ENCODE results near the gene MOGAT3.

MOGAT3 gene

GRCh38 chr7:101243646-101244374 lies 43.0 kb upstream of the MOGAT3 start:
- no CpG with 5 or more reads among the region's 28 CpGs for WGBS (ENCODE audit: extremely low coverage, insufficient coverage, low lambda C conversion rate)
- peaks cover 10% of the 10 kb centered on the region for H3K79me1 ChIP-seq (ENCODE audit: low read length)
- peak overlapping the region; percentile 32 for H3K4me3 ChIP-seq (ENCODE audit: low read length)
- DNase-seq, result no peak
- no peak overlapping the region for H3K23ac ChIP-seq (ENCODE audit: low read length)
- H3K4me1 ChIP-seq (ENCODE audit: control insufficient read depth, low read depth, low read length), result no peaks in the 10 kb centered on the region
- no peaks in the 10 kb centered on the region for H3K27me3 ChIP-seq (ENCODE audit: insufficient read depth, low read length, poor library complexity)
- no peak overlapping the region for H3K18ac ChIP-seq (ENCODE audit: low read length)
- no peak overlapping the region for H3K27ac ChIP-seq (ENCODE audit: low read depth, low read length)
- H3K4me2 ChIP-seq (ENCODE audit: low read length), result peak overlapping the region; percentile 99
- H3K56ac ChIP-seq (ENCODE audit: low read length), result peak overlapping the region; percentile 99
- no peak overlapping the region for H4K5ac ChIP-seq (ENCODE audit: low read length)
- peaks cover 2% of the 10 kb centered on the region for H3K79me2 ChIP-seq (ENCODE audit: control insufficient read depth, insufficient read depth, low read length)
- peak overlapping the region; percentile 100 for H3K9ac ChIP-seq (ENCODE audit: low read length)
- H4K8ac ChIP-seq (ENCODE audit: low read depth, low read length), result no peak overlapping the region
- H2BK5ac ChIP-seq (ENCODE audit: low read length), result peak overlapping the region; percentile 37
- H2BK120ac ChIP-seq (ENCODE audit: low read depth, low read length), result no peak overlapping the region
- H2AK5ac ChIP-seq (ENCODE audit: low read length), result no peak overlapping the region
- H3K36me3 ChIP-seq (ENCODE audit: control insufficient read depth, insufficient read depth, low read length), result peaks cover 2% of the 10 kb centered on the region
- H3K4ac ChIP-seq (ENCODE audit: low read depth, low read length), result no peak overlapping the region
- no peak overlapping the region for H2BK15ac ChIP-seq (replicated peaks; ENCODE audit: low read depth)

- Histone ChIP-seq H3K23ac (ENCODE audit: low read length) (no peak overlapping the region), H3K4me3 (ENCODE audit: low read length) (no peak overlapping the region), H2BK15ac (replicated peaks; ENCODE audit: low read depth) (no peak overlapping the region), H3K27me3 (ENCODE audit: insufficient read depth, low read length, poor library complexity) (no peaks in the 10 kb centered on the region), H2BK5ac (ENCODE audit: low read length) (no peak overlapping the region), H4K5ac (ENCODE audit: low read length) (no peak overlapping the region), H3K79me2 (ENCODE audit: control insufficient read depth, insufficient read depth, low read length) (peaks cover 2% of the 10 kb centered on the region), H3K9ac (ENCODE audit: low read length) (no peak overlapping the region), H3K56ac (ENCODE audit: low read length) (no peak overlapping the region), H2AK5ac (ENCODE audit: low read length) (no peak overlapping the region), H2BK120ac (ENCODE audit: low read depth, low read length) (no peak overlapping the region), H3K27ac (ENCODE audit: low read depth, low read length) (no peak overlapping the region), H3K18ac (ENCODE audit: low read length) (no peak overlapping the region), H3K79me1 (ENCODE audit: low read length) (peaks cover 4% of the 10 kb centered on the region), H3K4me1 (ENCODE audit: control insufficient read depth, low read depth, low read length) (no peaks in the 10 kb centered on the region), H3K4me2 (ENCODE audit: low read length) (no peak overlapping the region), H4K8ac (ENCODE audit: low read depth, low read length) (no peak overlapping the region), H3K4ac (ENCODE audit: low read depth, low read length) (no peak overlapping the region), H3K36me3 (ENCODE audit: control insufficient read depth, insufficient read depth, low read length) (no peaks in the 10 kb centered on the region)
- no peak for DNase-seq
- WGBS (ENCODE audit: extremely low coverage, insufficient coverage, low lambda C conversion rate), result no CpG with 5 or more reads among the region's 16 CpGs
These were observed 40.9 kb upstream of the MOGAT3 start for GRCh38 chr7:101241443-101242349.

- H3K4me1 ChIP-seq (ENCODE audit: control insufficient read depth, low read depth, low read length), result no peaks in the 10 kb centered on the region
These were observed 40.2 kb upstream of the MOGAT3 start for GRCh38 chr7:101241015-101241363.

GRCh38 chr7:101240226-101241014 lies 39.6 kb upstream of the MOGAT3 start:
- H3K4me1 ChIP-seq (ENCODE audit: control insufficient read depth, low read depth, low read length), result no peaks in the 10 kb centered on the region
- peaks cover 4% of the 10 kb centered on the region for H3K79me1 ChIP-seq (ENCODE audit: low read length)
- H4K8ac ChIP-seq (ENCODE audit: low read depth, low read length), result no peak overlapping the region
- no CpG with 5 or more reads among the region's 32 CpGs for WGBS (ENCODE audit: extremely low coverage, insufficient coverage, low lambda C conversion rate)
- H3K56ac ChIP-seq (ENCODE audit: low read length), result no peak overlapping the region
- no peak for DNase-seq
- no peak overlapping the region for H2BK5ac ChIP-seq (ENCODE audit: low read length)
- H3K27me3 ChIP-seq (ENCODE audit: insufficient read depth, low read length, poor library complexity), result no peaks in the 10 kb centered on the region
- no peak overlapping the region for H3K27ac ChIP-seq (ENCODE audit: low read depth, low read length)
- H3K23ac ChIP-seq (ENCODE audit: low read length), result no peak overlapping the region
- H2AK5ac ChIP-seq (ENCODE audit: low read length), result no peak overlapping the region
- H4K5ac ChIP-seq (ENCODE audit: low read length), result no peak overlapping the region
- H3K4ac ChIP-seq (ENCODE audit: low read depth, low read length), result no peak overlapping the region
- H2BK120ac ChIP-seq (ENCODE audit: low read depth, low read length), result no peak overlapping the region
- H3K4me3 ChIP-seq (ENCODE audit: low read length), result no peak overlapping the region
- H3K9ac ChIP-seq (ENCODE audit: low read length), result no peak overlapping the region
- no peaks in the 10 kb centered on the region for H3K36me3 ChIP-seq (ENCODE audit: control insufficient read depth, insufficient read depth, low read length)
- no peak overlapping the region for H2BK15ac ChIP-seq (replicated peaks; ENCODE audit: low read depth)
- H3K79me2 ChIP-seq (ENCODE audit: control insufficient read depth, insufficient read depth, low read length), result peaks cover 2% of the 10 kb centered on the region
- H3K4me2 ChIP-seq (ENCODE audit: low read length), result no peak overlapping the region
- H3K18ac ChIP-seq (ENCODE audit: low read length), result no peak overlapping the region

More at GRCh38 chr7:101241015-101241363, 40.2 kb upstream of the MOGAT3 start:
- Histone ChIP-seq H3K18ac (ENCODE audit: low read length) (no peak overlapping the region), H3K4me2 (ENCODE audit: low read length) (no peak overlapping the region), H3K9ac (ENCODE audit: low read length) (no peak overlapping the region), H4K5ac (ENCODE audit: low read length) (no peak overlapping the region), H3K23ac (ENCODE audit: low read length) (no peak overlapping the region), H3K36me3 (ENCODE audit: control insufficient read depth, insufficient read depth, low read length) (no peaks in the 10 kb centered on the region), H2BK5ac (ENCODE audit: low read length) (no peak overlapping the region), H2BK120ac (ENCODE audit: low read depth, low read length) (no peak overlapping the region), H3K56ac (ENCODE audit: low read length) (no peak overlapping the region), H2BK15ac (replicated peaks; ENCODE audit: low read depth) (no peak overlapping the region), H3K27ac (ENCODE audit: low read depth, low read length) (no peak overlapping the region), H3K4me3 (ENCODE audit: low read length) (no peak overlapping the region), H3K4ac (ENCODE audit: low read depth, low read length) (no peak overlapping the region), H2AK5ac (ENCODE audit: low read length) (no peak overlapping the region), H3K79me2 (ENCODE audit: control insufficient read depth, insufficient read depth, low read length) (peaks cover 2% of the 10 kb centered on the region), H3K27me3 (ENCODE audit: insufficient read depth, low read length, poor library complexity) (no peaks in the 10 kb centered on the region), H4K8ac (ENCODE audit: low read depth, low read length) (no peak overlapping the region), H3K79me1 (ENCODE audit: low read length) (peaks cover 4% of the 10 kb centered on the region)
- no CpG with 5 or more reads among the region's 12 CpGs for WGBS (ENCODE audit: extremely low coverage, insufficient coverage, low lambda C conversion rate)
- DNase-seq, result no peak

GRCh38 chr7:101239951-101240220 lies 39.0 kb upstream of the MOGAT3 start:
- Histone ChIP-seq H4K8ac (ENCODE audit: low read depth, low read length) (no peak overlapping the region), H3K23ac (ENCODE audit: low read length) (no peak overlapping the region), H2BK15ac (replicated peaks; ENCODE audit: low read depth) (no peak overlapping the region), H3K4ac (ENCODE audit: low read depth, low read length) (no peak overlapping the region), H3K79me2 (ENCODE audit: control insufficient read depth, insufficient read depth, low read length) (peaks cover 2% of the 10 kb centered on the region), H3K4me3 (ENCODE audit: low read length) (no peak overlapping the region), H3K27ac (ENCODE audit: low read depth, low read length) (no peak overlapping the region), H3K27me3 (ENCODE audit: insufficient read depth, low read length, poor library complexity) (no peaks in the 10 kb centered on the region), H2BK120ac (ENCODE audit: low read depth, low read length) (no peak overlapping the region), H3K4me1 (ENCODE audit: control insufficient read depth, low read depth, low read length) (no peaks in the 10 kb centered on the region), H3K18ac (ENCODE audit: low read length) (no peak overlapping the region), H3K79me1 (ENCODE audit: low read length) (peaks cover 4% of the 10 kb centered on the region), H3K4me2 (ENCODE audit: low read length) (no peak overlapping the region), H2BK5ac (ENCODE audit: low read length) (no peak overlapping the region), H3K9ac (ENCODE audit: low read length) (no peak overlapping the region), H3K56ac (ENCODE audit: low read length) (no peak overlapping the region), H3K36me3 (ENCODE audit: control insufficient read depth, insufficient read depth, low read length) (no peaks in the 10 kb centered on the region), H2AK5ac (ENCODE audit: low read length) (no peak overlapping the region), H4K5ac (ENCODE audit: low read length) (no peak overlapping the region)
- no CpG with 5 or more reads among the region's 9 CpGs for WGBS (ENCODE audit: extremely low coverage, insufficient coverage, low lambda C conversion rate)
- no peak for DNase-seq

Data from mesendoderm (in vitro differentiated cells).